Left kidney (tissue), 8 donors: Measurements from ENCODE around the gene N4BP2. TPM values are rescaled to one million over a fixed set of nuclear protein-coding genes. Genes with fewer than 3 reads are reported as not detected.
"Not testable (repeated sequence)": the region's sequence is repeated elsewhere in the genome, so short reads cannot be mapped to it uniquely, and the experiment has no call there.

Experiments
- DNase-seq: peaks from one replicate; pipeline ENCODE4 v3.0.0-alpha.2; 2013
- long read RNA-seq, 8 donors: transcript quantifications; one replicate each; lab custom pipeline, GENCODE V29; 2026
- polyA plus RNA-seq: library from polyadenylated mRNA; unstranded; fragments of 120-200 nt; gene quantifications from one replicate; pipeline ENCODE4 v1.2.1, GENCODE V29; 2013; ENCODE audit not compliant: insufficient read length

The N4BP2 gene
- polyA plus RNA-seq, result 30.9 TPM
- long read RNA-seq, donor 1, result 0 reads
- long read RNA-seq, donor 2, partial matches to known transcripts, result 7 of 7 reads
- long read RNA-seq, donor 2, other reads (novel, unspliced or antisense), result 0 of 7 reads
- long read RNA-seq, donor 3, result 0 reads
- long read RNA-seq, donor 4, result 0 reads
- long read RNA-seq, donor 5, result 0 reads
- long read RNA-seq, donor 6, full-length matches to known transcripts, result 2 of 2 reads
- long read RNA-seq, donor 6, partial matches to known transcripts, result 0 of 2 reads
- long read RNA-seq, donor 6, other reads (novel, unspliced or antisense), result 0 of 2 reads
- long read RNA-seq, donor 7, full-length matches to known transcripts, result 1 of 1 reads
- long read RNA-seq, donor 7, partial matches to known transcripts, result 0 of 1 reads
- long read RNA-seq, donor 7, other reads (novel, unspliced or antisense), result 0 of 1 reads
- long read RNA-seq, donor 8, result 0 reads

- DNase-seq, result peak; percentile 87
Measured at GRCh38 chr4:40056716-40057585, at the start of gene N4BP2. N4BP2 (plus strand) TSS chr4:40056850; CDS start chr4:40097341, 40,491 bp downstream.

GRCh38 chr4:40016007-40016406 lies 40.6 kb upstream of the N4BP2 start:
- DNase-seq, result no peak

- no peak for DNase-seq
Measured at GRCh38 chr4:40020221-40020620, 36.4 kb upstream of the N4BP2 start.

GRCh38 chr4:40021116-40021515 lies 35.5 kb upstream of the N4BP2 start:
- DNase-seq, result not testable (repeated sequence)

- not testable (repeated sequence) for DNase-seq
Measured at GRCh38 chr4:40024049-40024448, 32.6 kb upstream of the N4BP2 start.

- DNase-seq, result no peak
Measured at GRCh38 chr4:40032785-40033184, 23.9 kb upstream of the N4BP2 start.

GRCh38 chr4:40033613-40034012 lies 23.0 kb upstream of the N4BP2 start:
- DNase-seq, result no peak

- no peak for DNase-seq
Measured at GRCh38 chr4:40038977-40039376, 17.7 kb upstream of the N4BP2 start.

- DNase-seq, result no peak
Measured at GRCh38 chr4:40040908-40041307, 15.7 kb upstream of the N4BP2 start.

GRCh38 chr4:40043786-40044185 lies 12.9 kb upstream of the N4BP2 start:
- no peak for DNase-seq

- peak; percentile 14 for DNase-seq
Measured at GRCh38 chr4:40046311-40046980, 10.2 kb upstream of the N4BP2 start.

- DNase-seq, result no peak
Measured at GRCh38 chr4:40053161-40053560, 3.5 kb upstream of the N4BP2 start.

GRCh38 chr4:40055511-40055862 lies 1.2 kb upstream of the N4BP2 start:
- DNase-seq, result no peak

GRCh38 chr4:40055863-40056715 lies 561 bp upstream of the N4BP2 start:
- DNase-seq, result peak; percentile 60

GRCh38 chr4:40057586-40058091 lies 989 bp downstream of the N4BP2 start:
- DNase-seq, result peak; percentile 92

- no peak for DNase-seq
Measured at GRCh38 chr4:40058121-40058520, 1.5 kb downstream of the N4BP2 start.

GRCh38 chr4:40058854-40059253 lies 2.2 kb downstream of the N4BP2 start:
- no peak for DNase-seq

GRCh38 chr4:40059362-40059761 lies 2.7 kb downstream of the N4BP2 start:
- DNase-seq, result no peak

- no peak for DNase-seq
Measured at GRCh38 chr4:40065010-40065409, 8.4 kb downstream of the N4BP2 start.

- DNase-seq, result no peak
Measured at GRCh38 chr4:40066651-40067050, 10.0 kb downstream of the N4BP2 start.

- no peak for DNase-seq
Measured at GRCh38 chr4:40070387-40070786, 13.7 kb downstream of the N4BP2 start.
